Ishikawa (cell line): ENCODE measurements around the gene PIGV.

Experiments
- CEBPB ChIP-seq: IDR thresholded peaks from 2 replicates; pipeline ENCODE4 v1.6.1; 2012
- EGR1 ChIP-seq: IDR thresholded peaks from 2 replicates; pipeline ENCODE4 v1.6.1; 2012
- MAX ChIP-seq: IDR thresholded peaks from 2 replicates; pipeline ENCODE4 v1.6.1; 2012
- NFIC ChIP-seq: IDR thresholded peaks from 2 replicates; pipeline ENCODE4 v1.6.1; 2012
- RAD21 ChIP-seq: IDR thresholded peaks from 2 replicates; pipeline ENCODE4 v1.6.1; 2012; ENCODE audit warnings: low read depth
- REST ChIP-seq: IDR thresholded peaks from 2 replicates; pipeline ENCODE4 v1.6.1; 2012; ENCODE audit warnings: low read depth, mild to moderate bottlenecking
- TAF1 ChIP-seq: IDR thresholded peaks from 2 replicates; pipeline ENCODE4 v1.6.1; 2012; ENCODE audit warnings: low read depth, mild to moderate bottlenecking
- USF1 ChIP-seq: IDR thresholded peaks from 2 replicates; pipeline ENCODE4 v1.6.1; 2012
- ZBTB7A ChIP-seq: IDR thresholded peaks from 2 replicates; pipeline ENCODE4 v1.6.1; 2012; ENCODE audit warnings: low read depth

GRCh38 chr1:26767714-26768113 is 20.0 kb upstream of the PIGV start:
- TF ChIP-seq MAX (no peak), EGR1 (no peak), ZBTB7A (no peak), TAF1 (no peak), REST (no peak), RAD21 (no peak), CEBPB (no peak), NFIC (no peak), USF1 (no peak)
